Esophagus squamous epithelium (tissue), 5 donors: ENCODE data around the gene SPRYD3. TPM values are rescaled to one million over a fixed set of nuclear protein-coding genes. Genes with fewer than 3 reads are reported as not detected.

Experiments used
- DNase-seq: peaks from one replicate; lab custom pipeline; 2025; lab: John Stamatoyannopoulos, UW
- H3K27ac ChIP-seq, 4 donors: fragments of 200-600 bp; sonication (generic); one replicate each; pipeline ENCODE4 v1.5.1; 2016 to 2019; ENCODE audit warnings: mild to moderate bottlenecking in 1 of 4
- H3K27me3 ChIP-seq, 4 donors: fragments of 200-600 bp; sonication (generic); 1 replicate in 3 of 4; 2 replicates in 1 of 4; pipeline versions ENCODE4 v1.5.1 to v1.6.0; 2017 to 2021; ENCODE audit warnings: antibody characterized with exemption in 1 of 4
- H3K36me3 ChIP-seq, 3 donors: fragments of 200-600 bp; sonication (generic); one replicate each; pipeline ENCODE4 v1.5.1; 2016 to 2019
- H3K4me1 ChIP-seq, 3 donors: fragments of 200-600 bp; sonication (generic); one replicate each; pipeline ENCODE4 v1.5.1; 2017 to 2019
- H3K4me3 ChIP-seq, 4 donors: fragments of 200-600 bp; sonication (generic); 1 replicate in 3 of 4; 2 replicates in 1 of 4; pipeline ENCODE4 v1.5.1; 2016 to 2019; ENCODE audit warnings: mild to moderate bottlenecking in 2 of 4, moderate library complexity in 1 of 4
- H3K9me3 ChIP-seq, 3 donors: fragments of 200-600 bp; sonication (generic); one replicate each; pipeline ENCODE4 v1.5.1; 2016 to 2019
- POLR2A ChIP-seq, 4 donors: fragments of 450-650 bp; IDR thresholded peaks; one replicate each; pipeline ENCODE4 v1.6.1; 2017; ENCODE audit warnings: antibody characterized with exemption in 4 of 4, mild to moderate bottlenecking in 4 of 4, moderate library complexity in 3 of 4
- WGBS, 2 donors: methylation state at CpG; one replicate each; pipeline ENCODE4 v1.1.5; 2018; 5-methylcytosine and 5-hydroxymethylcytosine counted together
- intact Hi-C: fragments of 100-400 bp; cut with DNase I; formaldehyde crosslinking; loops from one replicate; pipeline ENCODE4 v1.15.0; 2022
- total RNA-seq, 4 donors: library from RNA; depleted of rRNA; stranded (reverse); fragments of >200 nt; gene quantifications; one replicate each; pipeline ENCODE4 v1.1.0, GENCODE V29; 2016
- TF ChIP-seq, protein P1 (sequence below), 6 experiments: fragments of 450-650 bp in 4 of 6; fragments of 200-600 bp in 2 of 6; sonication (generic) in 2 of 6; IDR thresholded peaks; one replicate each; pipeline ENCODE4 v1.5.1; 2016 to 2019; ENCODE audit warnings: antibody characterized with exemption in 6 of 6, mild to moderate bottlenecking in 4 of 6, moderate library complexity in 4 of 6
- donor health status: DM: yes; HTN: yes; CAD: no.

Gene SPRYD3
- total RNA-seq, 4 donors from 2014 or later = 28.2 to 41.4 (median 29.2) TPM

DNA sequence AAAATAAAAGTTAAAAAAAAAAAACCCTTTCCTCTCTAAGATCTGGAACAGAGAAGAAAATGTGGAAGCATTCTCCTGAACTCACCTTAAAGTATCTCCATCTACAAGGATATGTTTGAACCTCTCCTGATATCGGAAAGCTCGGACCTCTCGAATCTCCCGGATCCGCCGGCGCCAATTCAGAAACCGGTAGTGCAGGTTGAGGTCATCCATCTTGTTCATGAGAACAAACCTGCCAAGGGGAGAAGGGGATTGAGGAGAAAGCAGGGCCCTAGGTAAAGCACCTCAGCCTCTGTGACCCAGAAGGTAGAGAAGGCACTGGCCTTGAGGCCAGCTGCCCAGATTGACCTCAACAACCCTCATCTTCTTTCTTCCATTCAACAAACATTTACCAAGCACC, 2.2 kb downstream of the SPRYD3 start:
- H3K36me3 ChIP-seq = peaks cover 5 to 53% (median 11%) of the 10 kb centered on the region in 3 donors
- H3K4me3 ChIP-seq = no peak overlapping the region
- intact Hi-C loops = no loop called here
- H3K9me3 ChIP-seq = no peaks in the 10 kb centered on the region
- WGBS, 2 donors = 65 to 83% methylated on average over 8 of the region's 8 CpGs
- DNase-seq = no peak
- peaks cover 40 to 73% (median 52%) of the 10 kb centered on the region in 3 donors for H3K4me1 ChIP-seq
- H3K27ac ChIP-seq = peak overlapping the region in 1 of 4 donors; percentile 15
- no peaks in the 10 kb centered on the region for H3K27me3 ChIP-seq
- TF ChIP-seq POLR2A (IDR thresholded peaks at IDR 0.05) = no peak
- TF ChIP-seq, protein P1, sequence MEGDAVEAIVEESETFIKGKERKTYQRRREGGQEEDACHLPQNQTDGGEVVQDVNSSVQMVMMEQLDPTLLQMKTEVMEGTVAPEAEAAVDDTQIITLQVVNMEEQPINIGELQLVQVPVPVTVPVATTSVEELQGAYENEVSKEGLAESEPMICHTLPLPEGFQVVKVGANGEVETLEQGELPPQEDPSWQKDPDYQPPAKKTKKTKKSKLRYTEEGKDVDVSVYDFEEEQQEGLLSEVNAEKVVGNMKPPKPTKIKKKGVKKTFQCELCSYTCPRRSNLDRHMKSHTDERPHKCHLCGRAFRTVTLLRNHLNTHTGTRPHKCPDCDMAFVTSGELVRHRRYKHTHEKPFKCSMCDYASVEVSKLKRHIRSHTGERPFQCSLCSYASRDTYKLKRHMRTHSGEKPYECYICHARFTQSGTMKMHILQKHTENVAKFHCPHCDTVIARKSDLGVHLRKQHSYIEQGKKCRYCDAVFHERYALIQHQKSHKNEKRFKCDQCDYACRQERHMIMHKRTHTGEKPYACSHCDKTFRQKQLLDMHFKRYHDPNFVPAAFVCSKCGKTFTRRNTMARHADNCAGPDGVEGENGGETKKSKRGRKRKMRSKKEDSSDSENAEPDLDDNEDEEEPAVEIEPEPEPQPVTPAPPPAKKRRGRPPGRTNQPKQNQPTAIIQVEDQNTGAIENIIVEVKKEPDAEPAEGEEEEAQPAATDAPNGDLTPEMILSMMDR (IDR thresholded peaks at IDR 0.05) = no peak

GRCh38 chr12:53076461-53076860, 2.7 kb downstream of the SPRYD3 start:
- TF ChIP-seq, protein P1 (IDR thresholded peaks at IDR 0.05) = no peak
- no peak for TF ChIP-seq POLR2A (IDR thresholded peaks at IDR 0.05)
- intact Hi-C loops = no loop called here
- Histone ChIP-seq H3K4me1 (peaks cover 46 to 79% (median 58%) of the 10 kb centered on the region in 3 donors), H3K4me3 (no peak overlapping the region), H3K36me3 (peaks cover 5 to 55% (median 11%) of the 10 kb centered on the region in 3 donors), H3K9me3 (no peaks in the 10 kb centered on the region), H3K27ac (no peak overlapping the region), H3K27me3 (no peaks in the 10 kb centered on the region)
- WGBS, 2 donors = 88% methylated on average over 2 of the region's 3 CpGs; no CpG with 5 or more reads in 1 of the 2 donors
- no peak for DNase-seq

- peaks cover 60 to 88% (median 72%) of the 10 kb centered on the region in 3 donors for H3K4me1 ChIP-seq
- no peaks in the 10 kb centered on the region for H3K9me3 ChIP-seq
- H3K27ac ChIP-seq = peak overlapping the region in 3 of 4 donors; percentile 66 to 80 (median 68)
- intact Hi-C loops = no loop called here
- TF ChIP-seq, protein P1 (IDR thresholded peaks at IDR 0.05) = no peak
- no peak for TF ChIP-seq POLR2A (IDR thresholded peaks at IDR 0.05)
- H3K36me3 ChIP-seq = peaks cover 5 to 67% (median 11%) of the 10 kb centered on the region in 3 donors
- no peak overlapping the region for H3K4me3 ChIP-seq
- 92 to 96% methylated on average over 3 of the region's 3 CpGs for WGBS, 2 donors
- no peaks in the 10 kb centered on the region for H3K27me3 ChIP-seq
- DNase-seq = no peak
These were observed 4.2 kb downstream of the SPRYD3 start for GRCh38 chr12:53074999-53075370.

DNA sequence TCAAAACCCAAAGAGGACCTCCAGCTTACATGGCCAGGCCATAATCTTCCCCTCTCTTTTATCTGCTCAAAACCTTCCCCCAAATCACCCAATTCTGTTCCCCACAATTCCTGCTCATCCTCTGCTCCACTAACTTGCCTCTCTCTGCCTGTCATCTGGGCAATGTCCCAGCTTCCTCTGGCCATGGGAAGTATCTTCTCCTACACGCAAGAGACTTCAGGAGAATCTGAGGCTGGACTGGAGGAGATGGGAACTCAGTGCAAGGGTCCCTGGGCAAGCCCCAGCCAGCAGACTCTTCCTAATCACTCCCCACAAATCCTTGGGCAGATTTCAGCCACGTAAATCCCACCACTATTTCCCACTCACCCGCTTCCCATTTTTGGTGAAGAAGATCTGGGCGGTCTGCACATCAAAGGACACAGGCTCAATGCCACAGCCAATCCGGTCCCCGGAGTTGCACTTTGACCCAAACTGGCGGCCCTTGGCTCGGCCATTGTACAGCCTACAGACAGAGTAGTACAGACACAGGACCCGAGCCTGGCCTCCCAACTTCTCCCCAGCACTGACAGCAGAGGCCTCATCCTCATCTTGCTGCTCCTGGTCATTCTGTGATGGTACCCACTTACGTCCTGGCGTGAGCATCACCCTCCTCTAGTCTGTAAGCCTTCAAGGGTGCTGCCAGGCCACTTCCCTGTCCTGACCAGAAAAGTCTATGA, 4.7 kb downstream of the SPRYD3 start:
- TF ChIP-seq POLR2A (IDR thresholded peaks at IDR 0.05) = no peak
- TF ChIP-seq, protein P1 (IDR thresholded peaks at IDR 0.05) = no peak
- DNase-seq = no peak
- H3K9me3 ChIP-seq = no peaks in the 10 kb centered on the region
- H3K27me3 ChIP-seq = no peaks in the 10 kb centered on the region
- peaks cover 63 to 88% (median 73%) of the 10 kb centered on the region in 3 donors for H3K4me1 ChIP-seq
- H3K4me3 ChIP-seq = no peak overlapping the region
- H3K36me3 ChIP-seq = peaks cover 5 to 73% (median 11%) of the 10 kb centered on the region in 3 donors
- intact Hi-C loops = no loop called here
- H3K27ac ChIP-seq = peak overlapping the region in 3 of 4 donors; percentile 66 to 80 (median 68)
- WGBS, 2 donors = 80 to 84% methylated on average over 2 to 10 of the region's 11 CpGs

DNA sequence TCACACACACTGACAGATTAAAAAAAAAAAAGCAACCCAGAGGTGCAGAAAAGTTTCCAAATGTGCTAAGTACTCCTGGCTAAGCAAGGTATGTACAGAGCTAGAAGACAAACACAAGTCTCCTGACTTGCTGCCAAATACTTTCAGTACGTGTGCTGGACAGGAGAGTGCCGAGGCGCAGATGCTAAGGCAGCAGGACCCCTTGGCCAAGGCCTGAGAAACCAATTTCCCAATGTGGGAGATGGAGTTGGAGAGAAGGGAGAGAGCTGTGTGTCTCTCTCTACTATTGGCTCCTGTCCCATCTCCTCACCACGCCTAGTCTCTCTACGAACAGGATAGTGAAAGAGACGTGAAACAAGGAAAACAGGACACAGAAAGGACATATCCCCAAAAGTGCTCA, 5.3 kb downstream of the SPRYD3 start:
- H3K4me3 ChIP-seq = no peak overlapping the region
- no peak for DNase-seq
- WGBS, 2 donors = 32 to 54% methylated on average over 6 of the region's 6 CpGs
- peaks cover 5 to 78% (median 11%) of the 10 kb centered on the region in 3 donors for H3K36me3 ChIP-seq
- H3K27ac ChIP-seq = peak overlapping the region in 3 of 4 donors; percentile 66 to 80 (median 68)
- H3K4me1 ChIP-seq = peaks cover 67 to 93% (median 76%) of the 10 kb centered on the region in 3 donors
- intact Hi-C loops = no loop called here
- H3K27me3 ChIP-seq = no peaks in the 10 kb centered on the region
- H3K9me3 ChIP-seq = no peaks in the 10 kb centered on the region
- TF ChIP-seq POLR2A (IDR thresholded peaks at IDR 0.05) = no peak
- TF ChIP-seq, protein P1 (IDR thresholded peaks at IDR 0.05) = no peak
